Measurements from ENCODE around the gene RASSF8. TPM values are rescaled to one million over a fixed set of nuclear protein-coding genes. Genes with fewer than 3 reads are reported as not detected.

RASSF8 gene
- total RNA-seq, 1 donor from 2014 or later: 26.2 TPM

GRCh38 chr12:26016516-26016915 lies 58.0 kb downstream of the RASSF8 start:
- intact Hi-C loops (cut with DNase I): loop anchor here (5.0 kb wide), 1 partner anchor 574 kb away; no protein-coding TSS in a partner anchor
- ATAC-seq (no peak), DNase-seq (ENCODE audit: missing footprints) (no peak)

- intact Hi-C loops (cut with DNase I): loop anchor here (5.0 kb wide), 1 partner anchor 575 kb away; no protein-coding TSS in a partner anchor
- ATAC-seq (peak; percentile 28), DNase-seq (ENCODE audit: missing footprints) (no peak)
Observed at GRCh38 chr12:26017484-26018211, 59.2 kb downstream of the RASSF8 start.

GRCh38 chr12:26018926-26019325 lies 60.4 kb downstream of the RASSF8 start:
- DNase-seq (ENCODE audit: missing footprints) (no peak), ATAC-seq (no peak)
- intact Hi-C loops (cut with DNase I): loop anchor here (5.0 kb wide), 1 partner anchor 577 kb away; no protein-coding TSS in a partner anchor

GRCh38 chr12:26021534-26021933 lies 63.1 kb downstream of the RASSF8 start:
- DNase-seq (ENCODE audit: missing footprints) (no peak), ATAC-seq (no peak)
- intact Hi-C loops (cut with DNase I): no loop called here

GRCh38 chr12:26022043-26022442 lies 63.6 kb downstream of the RASSF8 start:
- intact Hi-C loops (cut with DNase I): no loop called here
- ATAC-seq (no peak), DNase-seq (ENCODE audit: missing footprints) (no peak)

GRCh38 chr12:26026713-26027112 lies 68.2 kb downstream of the RASSF8 start:
- ATAC-seq: no peak
- intact Hi-C loops (cut with DNase I): loop anchor here (5.0 kb wide), 2 partner anchors 69 to 349 kb away; partner anchors contain the start of gene RASSF8
- no peak for DNase-seq (ENCODE audit: missing footprints)

GRCh38 chr12:26027401-26027800 lies 68.9 kb downstream of the RASSF8 start:
- intact Hi-C loops (cut with DNase I): loop anchor here (5.0 kb wide), 2 partner anchors 70 to 350 kb away; partner anchors contain the start of gene RASSF8

GRCh38 chr12:26028953-26029735 lies 70.7 kb downstream of the RASSF8 start:
- no peak for DNase-seq (ENCODE audit: missing footprints)
- intact Hi-C loops (cut with DNase I): loop anchor here (2.0 to 5.0 kb wide), 3 partner anchors 72 to 592 kb away; partner anchors contain the start of gene RASSF8
- peak; percentile 60 for ATAC-seq

More at GRCh38 chr12:26027401-26027800, 68.9 kb downstream of the RASSF8 start:
- ATAC-seq (no peak), DNase-seq (ENCODE audit: missing footprints) (no peak)

GRCh38 chr12:26029736-26030022 lies 71.2 kb downstream of the RASSF8 start:
- ATAC-seq: no peak
- no peak for DNase-seq (ENCODE audit: missing footprints)
- intact Hi-C loops (cut with DNase I): loop anchor here (2.0 to 5.0 kb wide), 3 partner anchors 72 to 593 kb away; partner anchors contain the start of gene RASSF8

GRCh38 chr12:26030371-26030770 lies 71.9 kb downstream of the RASSF8 start:
- DNase-seq (ENCODE audit: missing footprints) (no peak), ATAC-seq (no peak)
- intact Hi-C loops (cut with DNase I): no loop called here

- no peak for DNase-seq (ENCODE audit: missing footprints)
- intact Hi-C loops (cut with DNase I): no loop called here
Observed at GRCh38 chr12:26031318-26031717, 72.8 kb downstream of the RASSF8 start.

GRCh38 chr12:26031827-26032226 lies 73.3 kb downstream of the RASSF8 start:
- no peak for ATAC-seq
- intact Hi-C loops (cut with DNase I): no loop called here
- DNase-seq (ENCODE audit: missing footprints): no peak

More at GRCh38 chr12:26031318-26031717, 72.8 kb downstream of the RASSF8 start:
- no peak for ATAC-seq

GRCh38 chr12:26032290-26032689 lies 73.8 kb downstream of the RASSF8 start:
- DNase-seq (ENCODE audit: missing footprints): no peak
- ATAC-seq: no peak
- intact Hi-C loops (cut with DNase I): no loop called here

GRCh38 chr12:26032719-26033241 lies 74.3 kb downstream of the RASSF8 start:
- no peak for DNase-seq (ENCODE audit: missing footprints)
- intact Hi-C loops (cut with DNase I): no loop called here
- no peak for ATAC-seq

- intact Hi-C loops (cut with DNase I): no loop called here
- DNase-seq (ENCODE audit: missing footprints) (no peak), ATAC-seq (no peak)
Observed at GRCh38 chr12:26034371-26035142, 76.1 kb downstream of the RASSF8 start.

GRCh38 chr12:26036877-26037276 lies 78.4 kb downstream of the RASSF8 start:
- ATAC-seq (no peak), DNase-seq (ENCODE audit: missing footprints) (no peak)
- intact Hi-C loops (cut with DNase I): no loop called here

GRCh38 chr12:26037615-26038220 lies 79.2 kb downstream of the RASSF8 start:
- ATAC-seq (no peak), DNase-seq (ENCODE audit: missing footprints) (no peak)
- intact Hi-C loops (cut with DNase I): no loop called here

GRCh38 chr12:26042645-26043044 lies 84.2 kb downstream of the RASSF8 start:
- intact Hi-C loops (cut with DNase I): no loop called here
- ATAC-seq (no peak), DNase-seq (ENCODE audit: missing footprints) (no peak)

All from Right ventricle myocardium inferior (tissue), 1 donor.